GM23338 (cell line): ENCODE results near the gene WRNIP1. TPM values are rescaled to one million over a fixed set of nuclear protein-coding genes. Genes with fewer than 3 reads are reported as not detected.

Experiments used
- ATAC-seq: fragments of 200-7000 bp; cut with Tn5 transposase; 3 replicates; pipeline ENCODE4 v1.9.1; 2020
- DNase-seq: peaks from one replicate; pipeline ENCODE4 v3.0.0-alpha.2; 2015; ENCODE audit warnings: low spot score
- H2AFZ ChIP-seq: fragments of 200-600 bp; sonication (generic); 2 replicates; pipeline ENCODE4 v1.8.0; 2016; ENCODE audit warnings: antibody characterized with exemption, mild to moderate bottlenecking, moderate library complexity
- H3F3A ChIP-seq: fragments of 200-600 bp; sonication (generic); replicated peaks from 2 replicates; pipeline ENCODE4 v1.8.0; 2017; ENCODE audit warnings: antibody characterized with exemption, mixed run types, low read depth
- H3K27ac ChIP-seq: fragments of 200-600 bp; sonication (generic); 2 replicates; pipeline ENCODE4 v1.6.1; 2016; ENCODE audit warnings: low read depth
- H3K27me3 ChIP-seq: fragments of 200-600 bp; sonication (generic); 2 replicates; pipeline ENCODE4 v1.8.0; 2016; ENCODE audit warnings: mild to moderate bottlenecking, mixed run types, moderate library complexity; ENCODE audit not compliant: insufficient read depth
- H3K36me3 ChIP-seq: fragments of 200-600 bp; sonication (generic); 2 replicates; pipeline ENCODE4 v1.8.0; 2016; ENCODE audit warnings: mild to moderate bottlenecking; ENCODE audit not compliant: insufficient read depth
- H3K4me1 ChIP-seq: fragments of 200-600 bp; sonication (generic); 2 replicates; pipeline ENCODE4 v1.8.0; 2016; ENCODE audit warnings: mild to moderate bottlenecking, moderate library complexity; ENCODE audit not compliant: insufficient read depth
- H3K4me2 ChIP-seq: fragments of 200-600 bp; sonication (generic); 2 replicates; pipeline ENCODE4 v1.7.1; 2017; ENCODE audit warnings: mixed run types
- H3K4me3 ChIP-seq: fragments of 200-600 bp; sonication (generic); 2 replicates; pipeline ENCODE4 v1.6.1; 2016; ENCODE audit warnings: mixed run types
- H3K79me2 ChIP-seq: fragments of 200-600 bp; sonication (generic); replicated peaks from 2 replicates; pipeline ENCODE4 v1.8.0; 2017; ENCODE audit warnings: mild to moderate bottlenecking; ENCODE audit not compliant: insufficient read depth
- H3K9me2 ChIP-seq: fragments of 200-600 bp; sonication (generic); 2 replicates; pipeline ENCODE4 v1.8.0; 2017; ENCODE audit not compliant: insufficient read depth
- H4K20me1 ChIP-seq: fragments of 200-600 bp; sonication (generic); replicated peaks from 2 replicates; pipeline ENCODE4 v1.8.0; 2017; ENCODE audit warnings: mild to moderate bottlenecking; ENCODE audit not compliant: insufficient read depth
- H3K27ac Mint-ChIP-seq: 2 replicates; pipeline ENCODE4 v1.8.0; 2020; ENCODE audit warnings: inconsistent platforms, mild to moderate bottlenecking, moderate library complexity, mixed read lengths
- H3K27me3 Mint-ChIP-seq: 3 replicates; pipeline ENCODE4 v1.8.0; 2022; ENCODE audit warnings: low read depth, mild to moderate bottlenecking, moderate library complexity, mixed read lengths, inconsistent platforms; ENCODE audit not compliant: insufficient read depth, poor library complexity
- H3K36me3 Mint-ChIP-seq: 3 replicates; pipeline ENCODE4 v1.8.0; 2021; ENCODE audit warnings: low read depth, mild to moderate bottlenecking, inconsistent platforms, moderate library complexity, mixed read lengths
- H3K4me1 Mint-ChIP-seq: 3 replicates; pipeline ENCODE4 v1.8.0; 2020; ENCODE audit warnings: mild to moderate bottlenecking, inconsistent platforms, mixed read lengths
- H3K4me3 Mint-ChIP-seq: 3 replicates; pipeline ENCODE4 v1.8.0; 2021; ENCODE audit warnings: moderate library complexity, mild to moderate bottlenecking, inconsistent platforms, mixed read lengths
- H3K9me3 Mint-ChIP-seq: 3 replicates; pipeline ENCODE4 v1.8.0; 2020; ENCODE audit warnings: moderate library complexity, mild to moderate bottlenecking, inconsistent platforms, mixed read lengths
- CTCF ChIP-seq, 2 experiments: fragments of 200-600 bp in 1 of 2; sonication (generic) in 1 of 2; conservative IDR thresholded peaks; 2 replicates each; pipeline versions ENCODE4 v1.5.1 to v1.6.1; 2016 to 2017; ENCODE audit warnings: antibody characterized with exemption in 2 of 2, low read depth in 2 of 2, mild to moderate bottlenecking in 2 of 2, moderate library complexity in 1 of 2
- EZH2 ChIP-seq: fragments of 200-600 bp; sonication (generic); IDR thresholded peaks from one replicate; pipeline ENCODE4 v1.8.0; 2017; ENCODE audit warnings: antibody characterized with exemption, mild to moderate bottlenecking, low read depth; ENCODE audit not compliant: unreplicated experiment
- JUNB ChIP-seq: IDR thresholded peaks from one replicate; pipeline ENCODE4 v1.6.1; 2016; ENCODE audit warnings: antibody characterized with exemption; ENCODE audit not compliant: unreplicated experiment
- POLR2AphosphoS5 ChIP-seq: IDR thresholded peaks from 2 replicates; pipeline ENCODE4 v1.6.1; 2016; ENCODE audit warnings: antibody characterized with exemption, low read depth
- ZNF462 ChIP-seq: fragments of 250-450 bp; sonication (Bioruptor Pico); IDR thresholded peaks from 2 replicates; pipeline ENCODE4 v1.5.0; 2020; ENCODE audit warnings: mild to moderate bottlenecking, moderate library complexity
- polyA plus RNA-seq: library from polyadenylated mRNA; unstranded; fragments of >200 nt; fragmentation: Nextera tagmentation; extraction: Ambion mirVana; gene quantifications from 2 replicates; pipeline ENCODE4 v1.2.1, GENCODE V29; 2016
- total RNA-seq: library from RNA; depleted of rRNA; stranded (reverse); fragments of >200 nt; shearing (Covaris generic); gene quantifications from 2 replicates; pipeline ENCODE4 v1.2.3, GENCODE V29; 2014

Gene WRNIP1
- total and polyA plus RNA-seq, 2 experiments from 2014 or later = 27.6 to 66.0 TPM

- H3K36me3 ChIP-seq = no peaks in the 10 kb centered on the region
- no peaks in the 10 kb centered on the region for H3K4me1 ChIP-seq
- no peaks in the 10 kb centered on the region for H3K79me2 ChIP-seq
- H2AFZ ChIP-seq = no peak overlapping the region
- no peak overlapping the region for H3K4me3 Mint-ChIP-seq
- ATAC-seq (no peak), DNase-seq (no peak)
- H3F3A ChIP-seq = no peaks in the 10 kb centered on the region
- H3K4me3 ChIP-seq = no peak overlapping the region
- peaks cover 9% of the 10 kb centered on the region; the same call in 2 of the 3 replicates for H3K36me3 Mint-ChIP-seq
- no peaks in the 10 kb centered on the region for H3K9me2 ChIP-seq
- H3K27me3 ChIP-seq = no peaks in the 10 kb centered on the region
- H3K4me2 ChIP-seq = no peak overlapping the region
- TF ChIP-seq EZH2 (no peak), ZNF462 (no peak), POLR2AphosphoS5 (no peak), JUNB (no peak), CTCF (conservative IDR thresholded peaks at IDR 0.05; ENCODE audit: low read depth in 2 of 2) (no peak)
- no peak overlapping the region for H3K27ac ChIP-seq
- H4K20me1 ChIP-seq = no peaks in the 10 kb centered on the region
- no peak overlapping the region for H3K27ac Mint-ChIP-seq
- no peaks in the 10 kb centered on the region for H3K27me3 Mint-ChIP-seq
- H3K4me1 Mint-ChIP-seq = no peaks in the 10 kb centered on the region
- peaks cover 13% of the 10 kb centered on the region; the same call in 2 of the 3 replicates for H3K9me3 Mint-ChIP-seq
Observed at GRCh38 chr6:2817903-2818443, 52.8 kb downstream of the WRNIP1 start.
